Measurements from ENCODE around the gene ATG4A.

Gene ATG4A

GRCh38 chrX:108157628-108158027 lies 66.0 kb downstream of the ATG4A start:
- no peaks in the 10 kb centered on the region for H3K79me1 ChIP-seq (ENCODE audit: low read length)
- no peak overlapping the region for H3K4me2 ChIP-seq (ENCODE audit: low read length)
- no peaks in the 10 kb centered on the region for H3K4me1 ChIP-seq (ENCODE audit: control insufficient read depth, low read depth, low read length)
- H3K27me3 ChIP-seq (ENCODE audit: insufficient read depth, low read length, poor library complexity), result no peaks in the 10 kb centered on the region
- H3K23ac ChIP-seq (ENCODE audit: low read length), result no peak overlapping the region
- H2BK120ac ChIP-seq (ENCODE audit: low read depth, low read length), result no peak overlapping the region
- no peak overlapping the region for H3K4me3 ChIP-seq (ENCODE audit: low read length)
- H2BK5ac ChIP-seq (ENCODE audit: low read length), result no peak overlapping the region
- no peak overlapping the region for H3K18ac ChIP-seq (ENCODE audit: low read length)
- no peak overlapping the region for H3K9ac ChIP-seq (ENCODE audit: low read length)
- H4K8ac ChIP-seq (ENCODE audit: low read depth, low read length), result no peak overlapping the region
- no peak overlapping the region for H3K56ac ChIP-seq (ENCODE audit: low read length)
- H2BK15ac ChIP-seq (replicated peaks; ENCODE audit: low read depth), result no peak overlapping the region
- no peak overlapping the region for H2AK5ac ChIP-seq (ENCODE audit: low read length)
- H4K5ac ChIP-seq (ENCODE audit: low read length), result no peak overlapping the region
- no peaks in the 10 kb centered on the region for H3K79me2 ChIP-seq (ENCODE audit: control insufficient read depth, insufficient read depth, low read length)
- H3K27ac ChIP-seq (ENCODE audit: low read depth, low read length), result no peak overlapping the region
- H3K36me3 ChIP-seq (ENCODE audit: control insufficient read depth, insufficient read depth, low read length), result no peaks in the 10 kb centered on the region
- peak; percentile 1 for DNase-seq
- H3K4ac ChIP-seq (ENCODE audit: low read depth, low read length), result no peak overlapping the region
- WGBS (ENCODE audit: extremely low coverage, insufficient coverage, low lambda C conversion rate), result no CpG with 5 or more reads among the region's 3 CpGs

- H3K79me2 ChIP-seq (ENCODE audit: control insufficient read depth, insufficient read depth, low read length), result no peaks in the 10 kb centered on the region
- H3K27ac ChIP-seq (ENCODE audit: low read depth, low read length), result no peak overlapping the region
- H3K18ac ChIP-seq (ENCODE audit: low read length), result no peak overlapping the region
- no peaks in the 10 kb centered on the region for H3K79me1 ChIP-seq (ENCODE audit: low read length)
- H2BK15ac ChIP-seq (replicated peaks; ENCODE audit: low read depth), result no peak overlapping the region
- H3K4ac ChIP-seq (ENCODE audit: low read depth, low read length), result no peak overlapping the region
- H3K9ac ChIP-seq (ENCODE audit: low read length), result no peak overlapping the region
- no peak overlapping the region for H4K8ac ChIP-seq (ENCODE audit: low read depth, low read length)
- no peaks in the 10 kb centered on the region for H3K4me1 ChIP-seq (ENCODE audit: control insufficient read depth, low read depth, low read length)
- no peak overlapping the region for H2BK120ac ChIP-seq (ENCODE audit: low read depth, low read length)
- H2BK5ac ChIP-seq (ENCODE audit: low read length), result no peak overlapping the region
- H3K27me3 ChIP-seq (ENCODE audit: insufficient read depth, low read length, poor library complexity), result no peaks in the 10 kb centered on the region
- no peak overlapping the region for H2AK5ac ChIP-seq (ENCODE audit: low read length)
- H3K4me3 ChIP-seq (ENCODE audit: low read length), result no peak overlapping the region
- H3K23ac ChIP-seq (ENCODE audit: low read length), result no peak overlapping the region
- no peak for DNase-seq
- no peak overlapping the region for H4K5ac ChIP-seq (ENCODE audit: low read length)
- no peak overlapping the region for H3K4me2 ChIP-seq (ENCODE audit: low read length)
- no CpG with 5 or more reads among the region's 11 CpGs for WGBS (ENCODE audit: extremely low coverage, insufficient coverage, low lambda C conversion rate)
- H3K36me3 ChIP-seq (ENCODE audit: control insufficient read depth, insufficient read depth, low read length), result no peaks in the 10 kb centered on the region
- H3K56ac ChIP-seq (ENCODE audit: low read length), result no peak overlapping the region
Observed at GRCh38 chrX:108159028-108159670, 67.6 kb downstream of the ATG4A start.

DNA sequence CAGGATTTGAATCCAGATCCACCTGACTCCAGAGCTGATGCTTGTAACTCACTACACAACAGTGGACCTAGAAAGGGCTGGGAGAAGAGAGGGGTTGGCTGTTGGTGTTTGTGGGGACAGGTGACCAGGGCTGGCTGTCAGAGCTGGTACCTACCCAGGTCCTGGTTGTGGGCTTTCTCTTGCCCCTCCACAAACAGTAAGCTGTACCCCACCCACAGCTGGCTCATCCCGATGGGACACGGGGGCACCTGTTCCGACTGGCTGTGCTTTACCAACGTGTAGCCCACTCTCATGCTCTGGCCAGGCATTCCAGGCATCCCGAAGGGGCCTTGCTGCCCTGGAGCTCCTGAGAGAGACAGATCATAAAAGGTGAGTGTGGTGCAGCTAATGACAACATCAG lies 68.7 kb downstream of the ATG4A start:
- no peaks in the 10 kb centered on the region for H3K27me3 ChIP-seq (ENCODE audit: insufficient read depth, low read length, poor library complexity)
- no CpG with 5 or more reads among the region's 5 CpGs for WGBS (ENCODE audit: extremely low coverage, insufficient coverage, low lambda C conversion rate)
- no peak for DNase-seq

DNA sequence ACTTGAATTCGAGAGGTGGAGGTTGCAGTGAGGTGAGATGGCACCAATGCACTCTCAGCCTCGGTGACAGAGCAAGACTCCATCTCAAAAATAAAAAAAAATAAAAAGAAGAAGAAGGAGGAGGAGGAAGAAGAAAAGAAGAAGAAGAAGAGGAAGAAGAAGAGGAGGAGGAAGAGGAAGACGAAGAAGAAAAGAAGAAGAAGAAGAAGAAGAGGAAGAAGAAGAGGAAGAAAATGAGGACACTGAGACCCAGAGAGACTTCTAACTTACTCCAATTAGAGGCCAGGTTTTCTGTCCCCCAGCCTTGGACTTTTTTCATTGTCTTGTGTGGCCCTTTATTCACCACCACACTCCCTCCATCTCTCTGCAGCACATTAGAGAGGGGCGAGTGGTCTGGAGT lies 70.7 kb downstream of the ATG4A start:
- H3K4me1 ChIP-seq (ENCODE audit: control insufficient read depth, low read depth, low read length), result no peaks in the 10 kb centered on the region
- H3K23ac ChIP-seq (ENCODE audit: low read length), result no peak overlapping the region
- H3K56ac ChIP-seq (ENCODE audit: low read length), result no peak overlapping the region
- H4K5ac ChIP-seq (ENCODE audit: low read length), result no peak overlapping the region
- H3K18ac ChIP-seq (ENCODE audit: low read length), result no peak overlapping the region
- no peaks in the 10 kb centered on the region for H3K79me1 ChIP-seq (ENCODE audit: low read length)
- H3K4ac ChIP-seq (ENCODE audit: low read depth, low read length), result no peak overlapping the region
- H3K4me2 ChIP-seq (ENCODE audit: low read length), result no peak overlapping the region
- H2BK5ac ChIP-seq (ENCODE audit: low read length), result no peak overlapping the region
- H2BK120ac ChIP-seq (ENCODE audit: low read depth, low read length), result no peak overlapping the region
- no CpG with 5 or more reads among the region's 4 CpGs for WGBS (ENCODE audit: extremely low coverage, insufficient coverage, low lambda C conversion rate)
- H2BK15ac ChIP-seq (replicated peaks; ENCODE audit: low read depth), result no peak overlapping the region
- no peak overlapping the region for H3K4me3 ChIP-seq (ENCODE audit: low read length)
- H3K36me3 ChIP-seq (ENCODE audit: control insufficient read depth, insufficient read depth, low read length), result no peaks in the 10 kb centered on the region
- no peak overlapping the region for H3K9ac ChIP-seq (ENCODE audit: low read length)
- H3K27me3 ChIP-seq (ENCODE audit: insufficient read depth, low read length, poor library complexity), result no peaks in the 10 kb centered on the region
- no peak overlapping the region for H3K27ac ChIP-seq (ENCODE audit: low read depth, low read length)
- no peaks in the 10 kb centered on the region for H3K79me2 ChIP-seq (ENCODE audit: control insufficient read depth, insufficient read depth, low read length)
- H4K8ac ChIP-seq (ENCODE audit: low read depth, low read length), result no peak overlapping the region
- DNase-seq, result no peak
- H2AK5ac ChIP-seq (ENCODE audit: low read length), result no peak overlapping the region

More for the DNA sequence above, 68.7 kb downstream of the ATG4A start:
- H3K27ac ChIP-seq (ENCODE audit: low read depth, low read length), result no peak overlapping the region
- no peaks in the 10 kb centered on the region for H3K79me2 ChIP-seq (ENCODE audit: control insufficient read depth, insufficient read depth, low read length)
- H3K9ac ChIP-seq (ENCODE audit: low read length), result no peak overlapping the region
- H3K36me3 ChIP-seq (ENCODE audit: control insufficient read depth, insufficient read depth, low read length), result no peaks in the 10 kb centered on the region
- no peak overlapping the region for H3K4me3 ChIP-seq (ENCODE audit: low read length)
- no peak overlapping the region for H2BK5ac ChIP-seq (ENCODE audit: low read length)
- H2BK120ac ChIP-seq (ENCODE audit: low read depth, low read length), result no peak overlapping the region
- H3K4me1 ChIP-seq (ENCODE audit: control insufficient read depth, low read depth, low read length), result no peaks in the 10 kb centered on the region
- H4K8ac ChIP-seq (ENCODE audit: low read depth, low read length), result no peak overlapping the region
- H2BK15ac ChIP-seq (replicated peaks; ENCODE audit: low read depth), result no peak overlapping the region
- no peaks in the 10 kb centered on the region for H3K79me1 ChIP-seq (ENCODE audit: low read length)
- no peak overlapping the region for H3K4ac ChIP-seq (ENCODE audit: low read depth, low read length)
- H3K18ac ChIP-seq (ENCODE audit: low read length), result no peak overlapping the region
- H3K23ac ChIP-seq (ENCODE audit: low read length), result no peak overlapping the region
- no peak overlapping the region for H3K4me2 ChIP-seq (ENCODE audit: low read length)
- H4K5ac ChIP-seq (ENCODE audit: low read length), result no peak overlapping the region
- H3K56ac ChIP-seq (ENCODE audit: low read length), result no peak overlapping the region
- no peak overlapping the region for H2AK5ac ChIP-seq (ENCODE audit: low read length)

- Histone ChIP-seq H3K4me3 (ENCODE audit: low read length) (no peak overlapping the region), H4K8ac (ENCODE audit: low read depth, low read length) (no peak overlapping the region), H3K4me1 (ENCODE audit: control insufficient read depth, low read depth, low read length) (no peaks in the 10 kb centered on the region), H3K36me3 (ENCODE audit: control insufficient read depth, insufficient read depth, low read length) (no peaks in the 10 kb centered on the region), H3K27me3 (ENCODE audit: insufficient read depth, low read length, poor library complexity) (no peaks in the 10 kb centered on the region), H3K4me2 (ENCODE audit: low read length) (no peak overlapping the region), H2BK15ac (replicated peaks; ENCODE audit: low read depth) (no peak overlapping the region), H3K79me1 (ENCODE audit: low read length) (no peaks in the 10 kb centered on the region), H4K5ac (ENCODE audit: low read length) (no peak overlapping the region), H2AK5ac (ENCODE audit: low read length) (no peak overlapping the region), H2BK5ac (ENCODE audit: low read length) (no peak overlapping the region), H2BK120ac (ENCODE audit: low read depth, low read length) (no peak overlapping the region), H3K27ac (ENCODE audit: low read depth, low read length) (no peak overlapping the region), H3K18ac (ENCODE audit: low read length) (no peak overlapping the region), H3K4ac (ENCODE audit: low read depth, low read length) (no peak overlapping the region), H3K56ac (ENCODE audit: low read length) (no peak overlapping the region), H3K79me2 (ENCODE audit: control insufficient read depth, insufficient read depth, low read length) (no peaks in the 10 kb centered on the region), H3K23ac (ENCODE audit: low read length) (no peak overlapping the region), H3K9ac (ENCODE audit: low read length) (no peak overlapping the region)
- no CpG with 5 or more reads among the region's 7 CpGs for WGBS (ENCODE audit: extremely low coverage, insufficient coverage, low lambda C conversion rate)
- no peak for DNase-seq
Observed at GRCh38 chrX:108163333-108164082, 71.9 kb downstream of the ATG4A start.

Data from mesendoderm (in vitro differentiated cells).